Right cardiac atrium (tissue), 5 donors: ENCODE measurements around the gene PPP1R2B. TPM values are rescaled to one million over a fixed set of nuclear protein-coding genes. Genes with fewer than 3 reads are reported as not detected.

Source experiments
- ATAC-seq, 2 donors: fragments of 200-7000 bp; cut with Tn5 transposase; one replicate each; pipeline versions ENCODE4 v1.8.0 to v1.9.1; 2020; ENCODE audit warnings: moderate library complexity in 2 of 2, mild to moderate bottlenecking in 1 of 2
- DNase-seq, 3 donors: peaks; one replicate each; pipeline ENCODE4 v3.0.0-alpha.2; 2020
- H3K27ac ChIP-seq: one replicate; pipeline ENCODE4 v1.5.1; 2013; ENCODE audit warnings: mild to moderate bottlenecking, low read length, control low read depth, moderate library complexity
- H3K27me3 ChIP-seq: one replicate; pipeline ENCODE4 v1.6.1; 2013; ENCODE audit not compliant: control insufficient read depth, insufficient read depth
- H3K4me1 ChIP-seq: one replicate; pipeline ENCODE4 v1.6.1; 2013; ENCODE audit warnings: low read length; ENCODE audit not compliant: control insufficient read depth, insufficient read depth
- H3K4me3 ChIP-seq: one replicate; pipeline ENCODE4 v1.5.1; 2013; ENCODE audit warnings: low read length, control low read depth
- H3K9me3 ChIP-seq: one replicate; pipeline ENCODE4 v1.6.1; 2013; ENCODE audit warnings: low read length; ENCODE audit not compliant: control insufficient read depth
- WGBS: extraction: QIAGEN DNeasy Blood & Tissue Kit; methylation state at CpG from one replicate; pipeline ENCODE4 v1.1.7; 2013; 5-methylcytosine and 5-hydroxymethylcytosine counted together
- intact Hi-C, 4 donors: fragments of 100-400 bp; cut with DNase I; formaldehyde crosslinking; loops; one replicate each; pipeline versions ENCODE4 v1.11.0 to v1.14.0; 2022 to 2023
- polyA plus RNA-seq: library from polyadenylated mRNA; stranded (reverse); fragments of 200-250 nt; gene quantifications from one replicate; pipeline ENCODE4 v1.2.3, GENCODE V29; 2013
- total RNA-seq, 4 donors: library from RNA; stranded (reverse); fragmentation: NEBNext Ultra II Directional; extraction: Animal tissue kit (Norgen Biotek cat#: 25700); gene quantifications; one replicate each; pipeline ENCODE4 v1.2.1, GENCODE V29; 2021
- donor health status: healthy with polysubstance abuse.
- donor health status: DM: no; HTN: yes; CAD: no.
- donor health status: DM: no; HTN: no; CAD: no.
- donor health status: DM: no; HTN: yes; CAD: no; lungs with severe emphysema.
- donor health status: DM: yes; HTN: yes; CAD: no.

The PPP1R2B gene
- total and polyA plus RNA-seq, 5 donors, result not detected

- Histone ChIP-seq H3K27me3 (no peaks in the 10 kb centered on the region), H3K4me1 (no peaks in the 10 kb centered on the region), H3K4me3 (no peak overlapping the region), H3K27ac (no peak overlapping the region), H3K9me3 (peaks cover 2% of the 10 kb centered on the region)
- no peak for DNase-seq
- no peak for ATAC-seq
- 71% methylated on average over 1 of the region's 1 CpG for WGBS
- intact Hi-C loops, result no loop called here
These were observed 21.1 kb downstream of the PPP1R2B start for GRCh38 chr5:156871212-156871611.

- Histone ChIP-seq H3K4me1 (no peaks in the 10 kb centered on the region), H3K27me3 (no peaks in the 10 kb centered on the region), H3K9me3 (no peaks in the 10 kb centered on the region), H3K4me3 (no peak overlapping the region), H3K27ac (no peak overlapping the region)
- intact Hi-C loops, result no loop called here
- no peak for DNase-seq
- WGBS, result 73% methylated on average over 3 of the region's 3 CpGs
- ATAC-seq, result no peak
These were observed 29.7 kb downstream of the PPP1R2B start for GRCh38 chr5:156879665-156880285.

DNA sequence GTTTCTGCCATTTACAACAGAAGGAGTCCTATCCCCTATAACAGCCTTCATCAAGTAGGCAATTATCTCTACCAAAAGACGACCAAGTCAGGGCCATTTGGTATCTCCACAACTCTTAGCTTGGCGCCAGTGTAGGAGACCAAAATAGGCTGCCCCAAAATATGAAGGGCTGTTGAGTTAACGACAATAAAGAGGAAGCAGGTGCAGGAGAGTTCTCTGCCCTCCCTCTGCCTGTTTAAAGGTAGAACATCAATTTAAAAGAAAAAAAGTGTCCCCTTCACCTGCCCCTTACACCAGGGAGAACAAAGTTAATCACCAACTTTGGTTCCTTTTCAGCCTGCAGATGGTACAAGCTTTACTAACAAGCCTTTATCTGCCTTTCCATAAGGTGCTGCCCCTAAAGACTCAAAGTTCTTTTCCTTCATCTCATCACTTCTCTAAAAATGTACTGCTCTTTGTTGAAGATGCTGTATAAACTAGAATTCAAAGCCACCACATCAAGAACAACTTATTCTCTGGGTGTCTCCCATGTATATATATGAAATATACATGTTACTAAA is 33.3 kb downstream of the PPP1R2B start:
- ATAC-seq (no peak), DNase-seq (no peak)
- no peaks in the 10 kb centered on the region for H3K4me1 ChIP-seq
- H3K9me3 ChIP-seq, result no peaks in the 10 kb centered on the region
- intact Hi-C loops, result no loop called here
- H3K27me3 ChIP-seq, result no peaks in the 10 kb centered on the region
- H3K27ac ChIP-seq, result no peak overlapping the region
- WGBS, result 57% methylated on average over 3 of the region's 3 CpGs
- no peak overlapping the region for H3K4me3 ChIP-seq

DNA sequence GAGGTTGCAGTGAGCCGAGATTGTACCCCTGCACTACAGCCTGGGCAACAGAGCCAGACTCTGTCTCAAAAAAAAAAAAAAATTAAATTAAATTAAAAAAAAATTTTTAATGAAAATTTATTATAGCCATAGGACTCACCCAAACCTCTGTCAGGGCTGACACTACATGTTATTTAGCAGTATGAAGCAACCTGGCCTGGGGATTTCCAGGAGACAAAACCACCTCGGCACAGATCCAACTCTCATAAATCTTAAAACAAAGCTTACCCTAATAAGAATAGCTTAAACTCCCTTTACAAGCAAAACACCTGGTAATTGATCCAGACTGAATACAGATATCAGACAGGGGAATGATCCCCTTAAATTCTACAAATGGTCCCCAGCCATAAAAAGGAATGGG is 38.4 kb downstream of the PPP1R2B start:
- Histone ChIP-seq H3K4me3 (no peak overlapping the region), H3K27ac (no peak overlapping the region), H3K9me3 (no peaks in the 10 kb centered on the region), H3K4me1 (no peaks in the 10 kb centered on the region), H3K27me3 (no peaks in the 10 kb centered on the region)
- intact Hi-C loops, result no loop called here
- no peak for ATAC-seq
- no peak for DNase-seq
- 89% methylated on average over 2 of the region's 2 CpGs for WGBS

DNA sequence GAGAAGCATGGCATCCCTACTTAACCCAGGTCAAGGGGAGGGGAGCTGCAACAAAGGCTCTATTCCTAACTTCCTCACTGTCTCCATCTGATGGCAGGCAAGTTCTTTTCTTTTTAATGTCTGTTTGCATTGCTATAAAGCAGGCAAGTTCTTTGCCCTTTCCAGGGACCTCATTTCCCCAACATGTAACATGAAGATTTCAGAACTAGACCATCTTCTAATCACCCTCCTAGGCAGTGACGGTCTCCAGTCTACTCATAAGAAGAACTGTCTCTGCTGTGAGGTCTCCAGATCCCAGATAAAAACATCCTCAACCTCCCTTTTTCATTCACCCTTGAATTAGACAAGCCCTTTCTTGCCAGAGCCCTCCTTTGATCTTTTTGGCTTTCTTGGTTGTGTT is 42.1 kb downstream of the PPP1R2B start:
- 60% methylated on average over 1 of the region's 1 CpG for WGBS
- Histone ChIP-seq H3K9me3 (no peaks in the 10 kb centered on the region), H3K4me1 (no peaks in the 10 kb centered on the region), H3K27me3 (no peaks in the 10 kb centered on the region), H3K27ac (no peak overlapping the region), H3K4me3 (no peak overlapping the region)
- intact Hi-C loops, result no loop called here
- DNase-seq, result no peak
- no peak for ATAC-seq

- no peak for ATAC-seq
- intact Hi-C loops, result no loop called here
- Histone ChIP-seq H3K27me3 (no peaks in the 10 kb centered on the region), H3K9me3 (no peaks in the 10 kb centered on the region), H3K4me1 (no peaks in the 10 kb centered on the region), H3K4me3 (no peak overlapping the region), H3K27ac (no peak overlapping the region)
- 92% methylated on average over 4 of the region's 4 CpGs for WGBS
- DNase-seq, result no peak
These were observed 42.8 kb downstream of the PPP1R2B start for GRCh38 chr5:156892864-156893263.

GRCh38 chr5:156893517-156893916 is 43.4 kb downstream of the PPP1R2B start:
- ATAC-seq, result no peak
- no peaks in the 10 kb centered on the region for H3K9me3 ChIP-seq
- no peak overlapping the region for H3K27ac ChIP-seq
- DNase-seq, result no peak
- no peaks in the 10 kb centered on the region for H3K27me3 ChIP-seq
- 40% methylated on average over 1 of the region's 1 CpG for WGBS
- H3K4me1 ChIP-seq, result no peaks in the 10 kb centered on the region
- intact Hi-C loops, result no loop called here
- no peak overlapping the region for H3K4me3 ChIP-seq

- no peak overlapping the region for H3K4me3 ChIP-seq
- no peaks in the 10 kb centered on the region for H3K4me1 ChIP-seq
- intact Hi-C loops, result no loop called here
- ATAC-seq (no peak), DNase-seq (no peak)
- H3K9me3 ChIP-seq, result no peaks in the 10 kb centered on the region
- no peak overlapping the region for H3K27ac ChIP-seq
- 73% methylated on average over 7 of the region's 7 CpGs for WGBS
- H3K27me3 ChIP-seq, result no peaks in the 10 kb centered on the region
These were observed 46.5 kb downstream of the PPP1R2B start for GRCh38 chr5:156896546-156896945.

Other genes with a start within 250 kb of the PPP1R2B start
- gene TIMD4, start 112.9 kb downstream of the PPP1R2B start, total RNA-seq, result 1 to 10 TPM in 2 of 4 donors, under 1 TPM in 2; 0.50 to 1.4 (median 0.98) TPM
- 0.07 TPM for gene TIMD4, start 112.9 kb downstream of the PPP1R2B start, polyA plus RNA-seq
- gene HAVCR1, start 208.8 kb downstream of the PPP1R2B start, total RNA-seq, result not detected
- gene HAVCR1, start 208.8 kb downstream of the PPP1R2B start, polyA plus RNA-seq, result not detected